ENCODE results near the gene CASD1.

CASD1 gene

GRCh38 chr7:94512735-94513564 is 3.3 kb downstream of the CASD1 start:
- Histone ChIP-seq H3K18ac (ENCODE audit: low read length) (no peak overlapping the region), H4K8ac (ENCODE audit: low read depth, low read length) (no peak overlapping the region), H2BK12ac (ENCODE audit: low read length) (no peak overlapping the region), H3K4me3 (ENCODE audit: low read depth, low read length) (no peak overlapping the region), H2AK5ac (ENCODE audit: low read length) (no peak overlapping the region), H3K9ac (ENCODE audit: low read length) (no peak overlapping the region), H3K79me2 (ENCODE audit: control insufficient read depth, insufficient read depth, low read length, poor library complexity) (peaks cover 14% of the 10 kb centered on the region), H2BK5ac (ENCODE audit: low read depth, low read length, poor library complexity) (no peak overlapping the region), H3K4me2 (ENCODE audit: low read length) (no peak overlapping the region), H4K91ac (ENCODE audit: low read depth, low read length) (no peak overlapping the region), H3K4me1 (ENCODE audit: control insufficient read depth in 1 of 2, insufficient read depth in 2 of 2, low read length in 2 of 2) (peaks cover 1 to 3% of the 10 kb centered on the region in 2 experiments), H3K4ac (ENCODE audit: low read depth, low read length) (no peak overlapping the region), H3K27me3 (ENCODE audit: insufficient read depth, low read length) (no peaks in the 10 kb centered on the region), H3K23ac (ENCODE audit: low read length) (no peak overlapping the region), H3K27ac (ENCODE audit: low read depth, low read length) (no peak overlapping the region), H3K36me3 (ENCODE audit: control insufficient read depth in 1 of 2, insufficient read depth in 2 of 2, low read length in 2 of 2) (no peaks in the 10 kb centered on the region), H3K14ac (ENCODE audit: low read length) (no peak overlapping the region), H2AFZ (ENCODE audit: insufficient read depth, low read length, poor library complexity) (no peak overlapping the region), H4K12ac (ENCODE audit: low read depth, low read length) (no peak overlapping the region), H3K79me1 (ENCODE audit: low read length) (peaks cover 16% of the 10 kb centered on the region), H3K9me3 (ENCODE audit: insufficient read depth, low read depth, low read length) (no peaks in the 10 kb centered on the region), H2BK120ac (ENCODE audit: insufficient read depth, low read length, poor library complexity) (no peak overlapping the region)
- no peak for DNase-seq
- WGBS (ENCODE audit: extremely low coverage, insufficient coverage, insufficient read length), result no CpG with 5 or more reads among the region's 11 CpGs

- H2BK12ac ChIP-seq (ENCODE audit: low read length), result no peak overlapping the region
- H3K23ac ChIP-seq (ENCODE audit: low read length), result no peak overlapping the region
- H2BK5ac ChIP-seq (ENCODE audit: low read depth, low read length, poor library complexity), result no peak overlapping the region
- peaks cover 16% of the 10 kb centered on the region for H3K79me1 ChIP-seq (ENCODE audit: low read length)
- no peak for DNase-seq
- no peak overlapping the region for H2AK5ac ChIP-seq (ENCODE audit: low read length)
- H3K27ac ChIP-seq (ENCODE audit: low read depth, low read length), result no peak overlapping the region
- H3K18ac ChIP-seq (ENCODE audit: low read length), result no peak overlapping the region
- H4K12ac ChIP-seq (ENCODE audit: low read depth, low read length), result no peak overlapping the region
- H3K4ac ChIP-seq (ENCODE audit: low read depth, low read length), result no peak overlapping the region
- no peaks in the 10 kb centered on the region for H3K9me3 ChIP-seq (ENCODE audit: insufficient read depth, low read depth, low read length)
- no peak overlapping the region for H2BK120ac ChIP-seq (ENCODE audit: insufficient read depth, low read length, poor library complexity)
- no peak overlapping the region for H3K4me3 ChIP-seq (ENCODE audit: low read depth, low read length)
- H2AFZ ChIP-seq (ENCODE audit: insufficient read depth, low read length, poor library complexity), result no peak overlapping the region
- H3K27me3 ChIP-seq (ENCODE audit: insufficient read depth, low read length), result no peaks in the 10 kb centered on the region
- H4K91ac ChIP-seq (ENCODE audit: low read depth, low read length), result no peak overlapping the region
- H3K36me3 ChIP-seq (ENCODE audit: control insufficient read depth in 1 of 2, insufficient read depth in 2 of 2, low read length in 2 of 2), result no peaks in the 10 kb centered on the region
- H4K8ac ChIP-seq (ENCODE audit: low read depth, low read length), result no peak overlapping the region
- no peak overlapping the region for H3K4me2 ChIP-seq (ENCODE audit: low read length)
- H3K4me1 ChIP-seq (ENCODE audit: control insufficient read depth in 1 of 2, insufficient read depth in 2 of 2, low read length in 2 of 2), result peaks cover 1 to 3% of the 10 kb centered on the region in 2 experiments
- no peak overlapping the region for H3K9ac ChIP-seq (ENCODE audit: low read length)
- no peak overlapping the region for H3K14ac ChIP-seq (ENCODE audit: low read length)
- H3K79me2 ChIP-seq (ENCODE audit: control insufficient read depth, insufficient read depth, low read length, poor library complexity), result peaks cover 14% of the 10 kb centered on the region
These were observed 3.9 kb downstream of the CASD1 start for GRCh38 chr7:94513565-94513860.

GRCh38 chr7:94514140-94514889 is 4.7 kb downstream of the CASD1 start:
- WGBS (ENCODE audit: extremely low coverage, insufficient coverage, insufficient read length), result no CpG with 5 or more reads among the region's 4 CpGs

GRCh38 chr7:94514917-94515316 is 5.3 kb downstream of the CASD1 start:
- Histone ChIP-seq H4K12ac (ENCODE audit: low read depth, low read length) (no peak overlapping the region), H3K9me3 (ENCODE audit: insufficient read depth, low read depth, low read length) (no peaks in the 10 kb centered on the region), H3K36me3 (ENCODE audit: control insufficient read depth in 1 of 2, insufficient read depth in 2 of 2, low read length in 2 of 2) (no peaks in the 10 kb centered on the region), H3K4me2 (ENCODE audit: low read length) (no peak overlapping the region), H4K91ac (ENCODE audit: low read depth, low read length) (no peak overlapping the region), H3K14ac (ENCODE audit: low read length) (no peak overlapping the region), H2BK12ac (ENCODE audit: low read length) (no peak overlapping the region), H4K8ac (ENCODE audit: low read depth, low read length) (no peak overlapping the region), H2AK5ac (ENCODE audit: low read length) (no peak overlapping the region), H3K18ac (ENCODE audit: low read length) (no peak overlapping the region), H3K27ac (ENCODE audit: low read depth, low read length) (no peak overlapping the region), H3K27me3 (ENCODE audit: insufficient read depth, low read length) (no peaks in the 10 kb centered on the region), H2BK120ac (ENCODE audit: insufficient read depth, low read length, poor library complexity) (no peak overlapping the region), H3K9ac (ENCODE audit: low read length) (no peak overlapping the region), H3K79me2 (ENCODE audit: control insufficient read depth, insufficient read depth, low read length, poor library complexity) (peaks cover 8% of the 10 kb centered on the region), H2BK5ac (ENCODE audit: low read depth, low read length, poor library complexity) (no peak overlapping the region), H3K79me1 (ENCODE audit: low read length) (peaks cover 9% of the 10 kb centered on the region), H3K23ac (ENCODE audit: low read length) (no peak overlapping the region), H3K4ac (ENCODE audit: low read depth, low read length) (no peak overlapping the region), H3K4me3 (ENCODE audit: low read depth, low read length) (no peak overlapping the region), H3K4me1 (ENCODE audit: control insufficient read depth in 1 of 2, insufficient read depth in 2 of 2, low read length in 2 of 2) (no peaks in the 10 kb centered on the region), H2AFZ (ENCODE audit: insufficient read depth, low read length, poor library complexity) (no peak overlapping the region)
- DNase-seq, result no peak

More at GRCh38 chr7:94514140-94514889, 4.7 kb downstream of the CASD1 start:
- H3K79me2 ChIP-seq (ENCODE audit: control insufficient read depth, insufficient read depth, low read length, poor library complexity), result peaks cover 13% of the 10 kb centered on the region
- peak in 1 of 2 donors; percentile 36 for DNase-seq
- H2AK5ac ChIP-seq (ENCODE audit: low read length), result no peak overlapping the region
- peaks cover under 1% of the 10 kb centered on the region in 2 experiments for H3K4me1 ChIP-seq (ENCODE audit: control insufficient read depth in 1 of 2, insufficient read depth in 2 of 2, low read length in 2 of 2)
- no peak overlapping the region for H3K14ac ChIP-seq (ENCODE audit: low read length)
- H3K27ac ChIP-seq (ENCODE audit: low read depth, low read length), result no peak overlapping the region
- H3K27me3 ChIP-seq (ENCODE audit: insufficient read depth, low read length), result no peaks in the 10 kb centered on the region
- no peak overlapping the region for H3K4me3 ChIP-seq (ENCODE audit: low read depth, low read length)
- H4K8ac ChIP-seq (ENCODE audit: low read depth, low read length), result no peak overlapping the region
- H3K9ac ChIP-seq (ENCODE audit: low read length), result no peak overlapping the region
- no peak overlapping the region for H4K12ac ChIP-seq (ENCODE audit: low read depth, low read length)
- H3K18ac ChIP-seq (ENCODE audit: low read length), result no peak overlapping the region
- peaks cover 14% of the 10 kb centered on the region for H3K79me1 ChIP-seq (ENCODE audit: low read length)
- H3K4ac ChIP-seq (ENCODE audit: low read depth, low read length), result no peak overlapping the region
- H2BK12ac ChIP-seq (ENCODE audit: low read length), result no peak overlapping the region
- no peak overlapping the region for H4K91ac ChIP-seq (ENCODE audit: low read depth, low read length)
- no peak overlapping the region for H2BK120ac ChIP-seq (ENCODE audit: insufficient read depth, low read length, poor library complexity)
- H3K36me3 ChIP-seq (ENCODE audit: control insufficient read depth in 1 of 2, insufficient read depth in 2 of 2, low read length in 2 of 2), result no peaks in the 10 kb centered on the region
- H2AFZ ChIP-seq (ENCODE audit: insufficient read depth, low read length, poor library complexity), result no peak overlapping the region
- H3K9me3 ChIP-seq (ENCODE audit: insufficient read depth, low read depth, low read length), result no peaks in the 10 kb centered on the region
- no peak overlapping the region for H3K23ac ChIP-seq (ENCODE audit: low read length)
- H3K4me2 ChIP-seq (ENCODE audit: low read length), result no peak overlapping the region
- H2BK5ac ChIP-seq (ENCODE audit: low read depth, low read length, poor library complexity), result no peak overlapping the region

Data from trophoblast cell (in vitro differentiated cells and primary cell).